Ureter (tissue), 1 donor: ENCODE measurements around the gene KY. TPM values are rescaled to one million over a fixed set of nuclear protein-coding genes. Genes with fewer than 3 reads are reported as not detected.
"Not testable (repeated sequence)": the region's sequence is repeated elsewhere in the genome, so short reads cannot be mapped to it uniquely, and the experiment has no call there.

Source experiments
- DNase-seq: peaks from one replicate; pipeline ENCODE4 v3.0.0-alpha.2; 2020; ENCODE audit warnings: low spot score
- total RNA-seq: library from RNA; stranded (reverse); gene quantifications from one replicate; pipeline ENCODE4 v1.2.4, GENCODE V29; 2023
- donor health status: DM: yes; HTN: yes; CAD: no.

KY gene
- total RNA-seq, 1 donor from 2014 or later: 2.0 TPM

GRCh38 chr3:134602440-134602814, 48.4 kb downstream of the KY start:
- DNase-seq: no peak

DNA sequence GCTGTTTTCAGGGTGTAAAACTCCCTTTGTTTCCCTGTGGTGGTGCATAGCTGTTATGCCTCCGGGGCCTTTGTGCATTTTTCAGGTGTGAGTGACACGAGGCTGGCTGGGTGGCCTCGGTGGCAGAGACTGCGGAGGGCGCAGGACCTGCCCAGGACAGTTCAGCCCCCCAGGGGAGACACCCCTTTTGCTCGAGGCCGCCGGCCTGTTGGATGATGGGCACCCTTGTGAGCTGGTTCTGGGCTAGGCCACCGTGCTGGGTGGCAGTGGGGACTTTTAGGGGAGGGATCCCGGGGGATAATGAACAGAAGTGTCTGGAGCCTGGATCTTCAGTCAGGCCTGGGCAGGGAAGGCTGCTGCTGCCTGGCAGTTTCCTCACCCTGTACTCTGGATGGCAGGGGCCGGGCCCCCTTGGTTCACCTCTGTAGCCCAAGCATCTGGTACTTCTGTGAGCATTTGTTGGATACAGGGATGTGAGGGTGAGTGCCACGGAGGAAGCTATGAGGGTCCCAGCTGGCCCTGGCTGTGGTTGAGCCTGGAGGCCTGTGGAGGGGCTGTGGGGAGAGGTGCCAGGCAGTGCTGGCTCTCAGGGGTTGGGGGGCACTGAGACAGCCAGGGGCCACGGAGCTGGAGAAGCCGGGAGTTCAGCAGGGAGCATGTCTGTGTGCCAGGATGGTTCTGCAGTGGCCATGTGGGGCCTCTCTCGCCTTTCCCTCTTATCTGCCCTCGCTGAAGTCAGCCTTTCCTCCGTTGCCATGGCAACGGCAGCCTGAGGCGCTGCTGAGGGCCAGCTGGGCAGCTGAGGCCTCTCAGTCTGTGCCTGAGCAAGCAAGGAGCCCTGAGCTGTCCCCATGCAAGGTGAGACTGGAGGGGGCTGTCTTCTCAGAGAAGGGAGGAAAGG, 49.0 kb downstream of the KY start:
- no peak for DNase-seq

DNA sequence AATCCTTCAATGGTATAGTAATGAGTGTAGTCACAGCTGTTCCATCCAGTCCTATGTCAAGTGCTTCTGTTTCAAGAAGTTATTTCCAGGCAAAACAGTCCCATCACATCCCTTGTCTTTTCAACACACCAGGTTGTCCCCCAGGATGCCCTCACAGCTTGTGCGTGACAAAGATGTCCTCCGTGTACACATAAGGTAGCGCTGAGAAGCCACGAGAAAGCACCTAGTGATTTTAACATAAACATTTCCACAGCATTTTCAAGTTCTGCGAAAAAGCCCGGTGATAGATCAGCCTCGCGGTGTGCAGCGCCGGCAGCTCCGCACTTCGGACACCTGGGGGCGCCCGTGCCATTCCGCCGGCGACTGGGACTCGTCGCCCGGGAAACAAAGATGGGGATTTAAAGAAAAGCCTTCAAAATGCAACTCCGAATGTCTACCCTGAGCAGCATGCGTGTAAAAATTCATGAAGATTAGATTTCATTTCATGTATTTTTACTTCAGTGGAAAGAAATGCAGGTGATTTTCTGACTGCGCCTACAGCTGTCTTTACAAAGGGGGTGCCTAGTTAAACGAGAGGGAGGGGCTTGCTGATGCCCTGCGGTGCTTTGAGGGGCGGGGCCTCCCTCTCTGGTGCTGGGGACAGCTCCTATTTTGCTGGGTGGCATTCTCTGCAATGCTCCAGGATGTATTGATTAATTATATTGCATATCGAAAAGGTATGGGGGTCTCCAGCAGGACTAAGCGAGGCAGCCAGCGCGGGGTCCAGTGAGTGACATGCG, 49.9 kb downstream of the KY start:
- peak; percentile 75 for DNase-seq

GRCh38 chr3:134600206-134600605, 50.6 kb downstream of the KY start:
- DNase-seq: no peak

GRCh38 chr3:134598763-134599545, 51.9 kb downstream of the KY start:
- peak; percentile 24 for DNase-seq

DNA sequence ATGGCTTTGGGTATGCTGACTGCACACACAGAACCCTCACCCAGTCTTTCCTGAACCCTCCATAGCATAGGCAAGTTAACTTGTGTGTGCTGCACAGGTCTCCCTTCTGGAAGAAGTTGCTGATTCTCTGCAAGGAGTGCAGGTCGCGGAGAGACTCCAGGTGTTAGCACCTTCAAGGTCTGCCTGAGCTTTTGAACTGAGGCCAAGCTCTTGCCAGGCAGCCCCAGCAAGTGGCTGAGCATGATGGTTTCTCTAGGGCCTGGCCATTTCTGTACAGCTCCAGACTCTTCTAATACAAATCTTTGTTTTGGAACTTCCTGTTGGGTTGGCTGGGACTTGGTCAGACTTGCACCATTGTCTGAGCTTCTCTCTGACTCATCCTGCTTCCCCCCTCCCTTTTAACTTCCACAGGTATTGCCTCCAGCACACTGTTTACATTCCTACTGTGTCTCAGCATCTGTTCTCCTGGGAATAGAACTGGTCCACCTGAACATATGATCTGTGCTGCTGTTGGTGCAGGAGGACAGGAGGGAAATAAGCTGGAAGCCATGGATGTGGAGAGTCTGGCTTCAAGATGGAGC, 53.3 kb downstream of the KY start:
- DNase-seq: no peak

GRCh38 chr3:134594986-134595385, 55.8 kb downstream of the KY start:
- DNase-seq: not testable (repeated sequence)

GRCh38 chr3:134594331-134594741, 56.5 kb downstream of the KY start:
- DNase-seq: no peak

DNA sequence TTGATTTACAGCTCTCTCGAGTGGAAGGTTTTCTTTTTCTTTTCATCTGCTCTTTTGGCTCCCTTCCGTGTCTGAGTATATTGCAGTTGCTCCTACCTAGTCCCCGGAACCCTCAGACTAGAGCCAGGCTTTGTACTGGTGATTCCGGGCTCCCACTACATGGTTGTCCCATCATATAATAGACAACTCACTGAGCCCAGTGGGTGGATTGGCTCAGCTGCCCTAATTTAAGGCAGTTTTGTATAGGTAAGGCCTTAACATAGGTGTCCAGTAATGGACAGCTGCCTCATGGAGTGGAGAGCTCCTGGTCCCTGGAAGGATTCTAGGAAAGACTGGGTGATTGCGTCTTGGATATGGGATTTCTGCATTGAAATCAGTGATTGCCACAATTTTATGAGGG, 58.0 kb downstream of the KY start:
- no peak for DNase-seq

GRCh38 chr3:134590766-134591165, 60.1 kb downstream of the KY start:
- DNase-seq: no peak

GRCh38 chr3:134579141-134579665, 71.6 kb downstream of the KY start:
- DNase-seq: no peak

DNA sequence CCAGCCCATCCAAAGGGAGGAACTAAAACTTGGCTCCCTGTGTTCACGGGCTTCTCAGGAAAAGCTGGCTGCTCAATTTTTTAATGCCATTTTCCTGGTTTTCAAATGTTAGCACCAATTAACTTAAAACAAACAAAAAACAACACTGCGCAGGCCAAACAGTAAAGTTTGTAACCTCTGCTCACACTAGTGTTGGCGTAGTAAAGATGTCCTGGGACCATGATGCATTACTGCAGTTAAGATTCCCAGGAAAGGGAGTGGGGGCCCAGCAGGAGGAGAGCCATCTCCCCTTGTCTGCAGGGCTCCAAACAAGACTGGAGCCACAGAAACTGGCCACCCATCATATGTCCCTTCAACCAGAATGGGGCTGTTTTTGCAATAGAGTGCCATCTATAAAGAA, 74.0 kb downstream of the KY start:
- DNase-seq: no peak

- no peak for DNase-seq
Observed at GRCh38 chr3:134576426-134576825, 74.4 kb downstream of the KY start.

DNA sequence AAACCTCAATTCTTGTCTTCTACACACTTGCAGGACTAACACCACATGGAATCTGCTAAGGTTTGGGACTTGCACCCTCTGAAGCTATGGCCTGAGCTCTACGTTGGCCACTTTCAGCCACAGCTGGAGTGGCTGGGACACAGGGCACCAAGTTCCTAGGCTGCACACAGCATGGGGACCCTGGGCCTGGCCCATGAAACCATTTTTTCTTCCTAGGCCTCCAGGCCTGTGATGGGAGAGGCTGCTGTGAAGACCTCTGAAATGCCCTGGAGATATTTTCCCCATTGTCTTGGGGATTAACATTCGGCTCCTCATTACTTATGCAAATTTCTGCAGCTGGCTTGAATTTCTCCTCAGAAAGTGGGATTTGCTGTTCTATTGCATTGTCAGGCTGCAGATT, 80.9 kb downstream of the KY start:
- DNase-seq: not testable (repeated sequence)

- DNase-seq: no peak
Observed at GRCh38 chr3:134568790-134569189, 82.0 kb downstream of the KY start.

GRCh38 chr3:134567605-134568004, 83.2 kb downstream of the KY start:
- DNase-seq: no peak

- DNase-seq: no peak
Observed at GRCh38 chr3:134564991-134565390, 85.8 kb downstream of the KY start.

GRCh38 chr3:134563601-134564000, 87.2 kb downstream of the KY start:
- DNase-seq: no peak

GRCh38 chr3:134562055-134562454, 88.8 kb downstream of the KY start:
- DNase-seq: no peak

DNA sequence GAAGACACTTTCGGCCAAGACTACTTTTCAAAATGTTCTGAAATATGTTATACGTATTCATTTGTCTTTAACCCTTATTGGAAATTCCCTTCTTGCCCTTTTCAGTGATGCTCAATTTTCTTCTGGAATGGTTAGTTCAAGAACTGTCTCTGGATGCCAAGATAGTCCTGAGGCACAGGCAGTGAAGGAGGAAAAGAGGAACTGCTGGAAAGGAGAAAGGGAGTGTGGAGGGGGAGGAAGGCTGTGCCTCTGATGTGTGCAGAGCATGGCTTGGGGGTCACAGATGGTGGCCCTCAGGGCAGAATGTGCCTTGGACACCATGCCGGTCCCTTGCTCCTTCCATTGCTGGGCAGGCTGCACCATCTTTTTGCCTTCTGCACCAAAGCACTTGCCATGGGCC, 91.2 kb downstream of the KY start:
- DNase-seq: no peak
